Body of pancreas (tissue), 4 donors: ENCODE measurements around the gene KIAA1217.

Experiments used
- POLR2A ChIP-seq, 3 donors: fragments of 450-650 bp; IDR thresholded peaks; one replicate each; pipeline ENCODE4 v1.6.1; 2016; ENCODE audit warnings: antibody characterized with exemption in 3 of 3, mild to moderate bottlenecking in 2 of 3
- TF ChIP-seq, protein P1 (sequence below), 7 experiments: fragments of 450-650 bp in 4 of 7; fragments of 200-600 bp in 3 of 7; sonication (generic) in 3 of 7; IDR thresholded peaks; one replicate each; pipeline ENCODE4 v1.5.1; 2016 to 2019; ENCODE audit warnings: antibody characterized with exemption in 7 of 7

DNA sequence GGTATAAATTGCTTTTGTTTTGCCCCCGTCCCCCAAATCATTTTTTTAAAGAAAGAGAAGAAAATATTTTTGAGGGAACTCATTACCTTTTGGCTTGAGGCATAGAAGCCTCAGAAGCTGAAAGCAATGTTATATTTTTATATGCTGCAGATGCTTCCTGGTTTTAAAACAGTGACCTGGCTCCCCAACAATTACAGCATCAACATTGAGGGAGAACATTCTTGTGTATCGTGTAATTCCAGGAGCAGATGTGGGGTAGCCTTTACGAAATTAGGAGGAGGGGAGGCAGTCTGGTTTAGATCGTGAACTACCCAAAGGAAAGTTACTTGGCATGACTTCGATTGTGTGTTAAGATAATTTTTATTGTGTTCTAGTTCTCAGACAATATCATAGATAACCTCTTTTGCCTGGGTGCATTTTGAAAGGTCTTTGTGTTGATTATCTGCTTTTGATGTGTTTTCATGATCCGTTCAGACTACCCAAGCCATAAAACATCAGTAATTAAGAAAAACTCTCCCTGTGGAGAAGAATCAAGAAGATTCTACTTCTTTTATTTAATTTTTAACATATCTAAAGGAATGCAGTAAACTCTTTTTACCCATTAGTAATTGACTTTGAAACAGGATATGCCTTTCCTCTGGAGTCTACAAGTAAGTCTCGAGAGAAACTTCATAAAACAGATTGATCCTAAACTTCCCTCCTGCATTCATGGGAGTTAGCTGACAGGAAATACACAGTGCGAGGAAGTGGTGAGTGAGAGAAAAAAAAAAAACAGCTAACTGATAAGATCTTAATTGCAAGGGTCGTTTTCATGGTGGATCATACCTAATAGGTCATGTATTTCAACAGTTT is 141.4 kb downstream of the KIAA1217 start:
- TF ChIP-seq, protein P1, sequence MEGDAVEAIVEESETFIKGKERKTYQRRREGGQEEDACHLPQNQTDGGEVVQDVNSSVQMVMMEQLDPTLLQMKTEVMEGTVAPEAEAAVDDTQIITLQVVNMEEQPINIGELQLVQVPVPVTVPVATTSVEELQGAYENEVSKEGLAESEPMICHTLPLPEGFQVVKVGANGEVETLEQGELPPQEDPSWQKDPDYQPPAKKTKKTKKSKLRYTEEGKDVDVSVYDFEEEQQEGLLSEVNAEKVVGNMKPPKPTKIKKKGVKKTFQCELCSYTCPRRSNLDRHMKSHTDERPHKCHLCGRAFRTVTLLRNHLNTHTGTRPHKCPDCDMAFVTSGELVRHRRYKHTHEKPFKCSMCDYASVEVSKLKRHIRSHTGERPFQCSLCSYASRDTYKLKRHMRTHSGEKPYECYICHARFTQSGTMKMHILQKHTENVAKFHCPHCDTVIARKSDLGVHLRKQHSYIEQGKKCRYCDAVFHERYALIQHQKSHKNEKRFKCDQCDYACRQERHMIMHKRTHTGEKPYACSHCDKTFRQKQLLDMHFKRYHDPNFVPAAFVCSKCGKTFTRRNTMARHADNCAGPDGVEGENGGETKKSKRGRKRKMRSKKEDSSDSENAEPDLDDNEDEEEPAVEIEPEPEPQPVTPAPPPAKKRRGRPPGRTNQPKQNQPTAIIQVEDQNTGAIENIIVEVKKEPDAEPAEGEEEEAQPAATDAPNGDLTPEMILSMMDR (IDR thresholded peaks at IDR 0.05): no peak
- no peak for TF ChIP-seq POLR2A (IDR thresholded peaks at IDR 0.05)
